Measurements from ENCODE around the gene GVQW3.

Gene GVQW3

GRCh38 chr11:76339221-76339620 lies 41.9 kb upstream of the GVQW3 start:
- no peak for DNase-seq (ENCODE audit: low read depth)
- TF ChIP-seq CTCF (IDR thresholded peaks at IDR 0.05; ENCODE audit: control insufficient read depth, extremely low read depth, insufficient read depth) = no peak
- H3K4me3 ChIP-seq (ENCODE audit: low read depth, low read length) = no peak overlapping the region

DNA sequence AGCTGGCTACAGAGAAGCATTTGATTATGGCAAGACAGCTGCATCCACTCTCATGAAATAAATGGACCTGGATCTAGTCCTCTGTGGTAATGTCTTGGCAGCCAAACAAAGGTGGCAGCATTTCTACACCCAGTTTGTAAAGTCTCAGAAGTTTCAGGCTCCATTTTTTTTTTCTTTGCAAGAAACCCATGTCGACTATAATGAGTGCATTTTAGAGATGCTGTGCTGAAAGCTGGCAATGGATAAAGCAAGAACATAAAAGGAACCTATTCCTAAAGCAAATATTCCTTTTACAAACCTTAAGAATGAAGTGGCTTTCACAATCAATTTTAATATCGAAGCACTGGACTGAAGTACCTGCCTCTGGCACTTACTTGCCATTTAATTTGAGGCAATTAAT lies 33.7 kb upstream of the GVQW3 start:
- no peak for DNase-seq (ENCODE audit: low read depth)
- no peak for TF ChIP-seq CTCF (IDR thresholded peaks at IDR 0.05; ENCODE audit: control insufficient read depth, extremely low read depth, insufficient read depth)

GRCh38 chr11:76348348-76348747 lies 32.8 kb upstream of the GVQW3 start:
- TF ChIP-seq CTCF (IDR thresholded peaks at IDR 0.05; ENCODE audit: control insufficient read depth, extremely low read depth, insufficient read depth) = no peak
- no peak for DNase-seq (ENCODE audit: low read depth)
- no peak overlapping the region for H3K4me3 ChIP-seq (ENCODE audit: low read depth, low read length)

More for the DNA sequence above, 33.7 kb upstream of the GVQW3 start:
- no peak overlapping the region for H3K4me3 ChIP-seq (ENCODE audit: low read depth, low read length)

DNA sequence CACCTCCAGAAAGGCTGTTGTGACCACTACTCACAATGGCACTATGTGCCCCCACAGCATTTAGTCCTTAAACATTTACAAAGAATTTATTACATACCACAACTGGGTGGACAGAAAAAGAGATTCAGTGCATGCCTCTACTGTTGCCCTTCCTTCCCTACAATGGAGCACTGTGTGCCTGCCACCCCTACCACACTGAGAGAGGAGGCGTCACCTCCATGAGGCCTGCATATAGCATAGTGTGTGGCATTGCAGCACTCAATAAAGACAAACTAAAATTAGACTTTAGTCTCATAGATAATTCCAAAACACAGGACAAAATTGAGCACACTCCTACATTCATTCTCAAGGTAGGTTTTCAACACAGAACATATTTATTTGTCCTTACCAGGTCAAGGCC lies 26.0 kb upstream of the GVQW3 start:
- no peak for TF ChIP-seq CTCF (IDR thresholded peaks at IDR 0.05; ENCODE audit: control insufficient read depth, extremely low read depth, insufficient read depth)
- no peak overlapping the region for H3K4me3 ChIP-seq (ENCODE audit: low read depth, low read length)

GRCh38 chr11:76361374-76361773 lies 19.7 kb upstream of the GVQW3 start:
- no peak for TF ChIP-seq CTCF (IDR thresholded peaks at IDR 0.05; ENCODE audit: control insufficient read depth, extremely low read depth, insufficient read depth)
- DNase-seq (ENCODE audit: low read depth) = no peak

More for the DNA sequence above, 26.0 kb upstream of the GVQW3 start:
- DNase-seq (ENCODE audit: low read depth) = no peak

GRCh38 chr11:76361776-76362175 lies 19.3 kb upstream of the GVQW3 start:
- TF ChIP-seq CTCF (IDR thresholded peaks at IDR 0.05; ENCODE audit: control insufficient read depth, extremely low read depth, insufficient read depth) = no peak
- no peak overlapping the region for H3K4me3 ChIP-seq (ENCODE audit: low read depth, low read length)
- DNase-seq (ENCODE audit: low read depth) = no peak

More at GRCh38 chr11:76361374-76361773, 19.7 kb upstream of the GVQW3 start:
- no peak overlapping the region for H3K4me3 ChIP-seq (ENCODE audit: low read depth, low read length)

GRCh38 chr11:76362716-76363115 lies 18.4 kb upstream of the GVQW3 start:
- no peak for DNase-seq (ENCODE audit: low read depth)
- no peak overlapping the region for H3K4me3 ChIP-seq (ENCODE audit: low read depth, low read length)
- no peak for TF ChIP-seq CTCF (IDR thresholded peaks at IDR 0.05; ENCODE audit: control insufficient read depth, extremely low read depth, insufficient read depth)

All from LNCaP clone FGC (cell line).